Peyer's patch (tissue), 4 donors: ENCODE measurements around the gene RAB5B.

Experiments
- POLR2A ChIP-seq, 2 donors: fragments of 450-650 bp; IDR thresholded peaks; one replicate each; pipeline ENCODE4 v1.5.1; 2017; ENCODE audit warnings: antibody characterized with exemption in 2 of 2, mild to moderate bottlenecking in 2 of 2, moderate library complexity in 2 of 2
- TF ChIP-seq, protein P1 (sequence below), 6 experiments: fragments of 450-650 bp in 4 of 6; fragments of 200-600 bp in 2 of 6; sonication (generic) in 1 of 6; IDR thresholded peaks; one replicate each; pipeline ENCODE4 v1.5.1; 2017 to 2019; ENCODE audit warnings: antibody characterized with exemption in 6 of 6, mild to moderate bottlenecking in 3 of 6, moderate library complexity in 1 of 6

DNA sequence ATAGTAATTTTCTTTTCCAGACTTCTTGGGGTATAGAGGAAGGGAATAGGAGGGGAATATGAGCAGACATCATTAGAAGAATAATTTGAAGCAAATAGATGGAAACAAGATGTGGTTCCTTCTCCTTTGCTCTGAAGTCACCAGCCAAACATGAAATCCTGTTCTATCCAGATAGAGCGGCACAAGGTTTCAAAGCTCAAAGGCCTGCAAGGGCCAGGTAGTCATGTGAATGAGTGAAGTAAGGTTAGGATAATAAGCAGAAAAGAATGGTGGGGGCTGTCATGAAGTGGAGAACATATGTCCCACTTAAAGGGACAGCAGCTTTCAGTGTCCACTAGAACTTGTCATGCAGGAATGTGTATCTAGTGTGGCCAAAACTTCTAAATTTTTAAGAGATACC lies 44.5 kb downstream of the RAB5B start:
- TF ChIP-seq, protein P1, sequence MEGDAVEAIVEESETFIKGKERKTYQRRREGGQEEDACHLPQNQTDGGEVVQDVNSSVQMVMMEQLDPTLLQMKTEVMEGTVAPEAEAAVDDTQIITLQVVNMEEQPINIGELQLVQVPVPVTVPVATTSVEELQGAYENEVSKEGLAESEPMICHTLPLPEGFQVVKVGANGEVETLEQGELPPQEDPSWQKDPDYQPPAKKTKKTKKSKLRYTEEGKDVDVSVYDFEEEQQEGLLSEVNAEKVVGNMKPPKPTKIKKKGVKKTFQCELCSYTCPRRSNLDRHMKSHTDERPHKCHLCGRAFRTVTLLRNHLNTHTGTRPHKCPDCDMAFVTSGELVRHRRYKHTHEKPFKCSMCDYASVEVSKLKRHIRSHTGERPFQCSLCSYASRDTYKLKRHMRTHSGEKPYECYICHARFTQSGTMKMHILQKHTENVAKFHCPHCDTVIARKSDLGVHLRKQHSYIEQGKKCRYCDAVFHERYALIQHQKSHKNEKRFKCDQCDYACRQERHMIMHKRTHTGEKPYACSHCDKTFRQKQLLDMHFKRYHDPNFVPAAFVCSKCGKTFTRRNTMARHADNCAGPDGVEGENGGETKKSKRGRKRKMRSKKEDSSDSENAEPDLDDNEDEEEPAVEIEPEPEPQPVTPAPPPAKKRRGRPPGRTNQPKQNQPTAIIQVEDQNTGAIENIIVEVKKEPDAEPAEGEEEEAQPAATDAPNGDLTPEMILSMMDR (IDR thresholded peaks at IDR 0.05) = no peak
- TF ChIP-seq POLR2A (IDR thresholded peaks at IDR 0.05) = no peak
